Endothelial cell (in vitro differentiated cells): ENCODE measurements around the gene IL1B. TPM values are rescaled to one million over a fixed set of nuclear protein-coding genes. Genes with fewer than 3 reads are reported as not detected.

Source experiments
- DNase-seq: peaks from one replicate; pipeline ENCODE4 v3.0.0; 2021; ENCODE audit warnings: low spot score
- H3K27ac Mint-ChIP-seq: one replicate; pipeline ENCODE4 v1.8.0; 2021; ENCODE audit warnings: mixed read lengths, inconsistent platforms; ENCODE audit not compliant: unreplicated experiment
- H3K27me3 Mint-ChIP-seq: one replicate; pipeline ENCODE4 v1.8.0; 2021; ENCODE audit warnings: mild to moderate bottlenecking, moderate library complexity, mixed read lengths, inconsistent platforms; ENCODE audit not compliant: unreplicated experiment
- H3K36me3 Mint-ChIP-seq: one replicate; pipeline ENCODE4 v1.8.0; 2021; ENCODE audit warnings: mild to moderate bottlenecking, low read depth, mixed read lengths, inconsistent platforms; ENCODE audit not compliant: unreplicated experiment
- H3K4me1 Mint-ChIP-seq: one replicate; pipeline ENCODE4 v1.8.0; 2021; ENCODE audit warnings: mild to moderate bottlenecking, mixed read lengths, inconsistent platforms; ENCODE audit not compliant: unreplicated experiment
- H3K4me3 Mint-ChIP-seq: one replicate; pipeline ENCODE4 v1.8.0; 2021; ENCODE audit warnings: mild to moderate bottlenecking, mixed read lengths, inconsistent platforms; ENCODE audit not compliant: unreplicated experiment
- H3K9me3 Mint-ChIP-seq: one replicate; pipeline ENCODE4 v1.8.0; 2021; ENCODE audit warnings: mixed read lengths, inconsistent platforms; ENCODE audit not compliant: unreplicated experiment
- total RNA-seq: library from RNA; stranded (reverse); fragmentation: NEBNext Ultra II Directional; extraction: Animal tissue kit (Norgen Biotek cat#: 25700); gene quantifications from one replicate; pipeline ENCODE4 v1.2.1, GENCODE V29; 2021; ENCODE audit not compliant: unreplicated experiment
- TF ChIP-seq, protein P1 (sequence below): fragments of 200-600 bp; sonication (generic); IDR thresholded peaks from one replicate; pipeline ENCODE4 v1.5.0; 2021; ENCODE audit warnings: antibody characterized with exemption; ENCODE audit not compliant: unreplicated experiment

The IL1B gene
- total RNA-seq, 1 donor from 2014 or later, result not detected

DNA sequence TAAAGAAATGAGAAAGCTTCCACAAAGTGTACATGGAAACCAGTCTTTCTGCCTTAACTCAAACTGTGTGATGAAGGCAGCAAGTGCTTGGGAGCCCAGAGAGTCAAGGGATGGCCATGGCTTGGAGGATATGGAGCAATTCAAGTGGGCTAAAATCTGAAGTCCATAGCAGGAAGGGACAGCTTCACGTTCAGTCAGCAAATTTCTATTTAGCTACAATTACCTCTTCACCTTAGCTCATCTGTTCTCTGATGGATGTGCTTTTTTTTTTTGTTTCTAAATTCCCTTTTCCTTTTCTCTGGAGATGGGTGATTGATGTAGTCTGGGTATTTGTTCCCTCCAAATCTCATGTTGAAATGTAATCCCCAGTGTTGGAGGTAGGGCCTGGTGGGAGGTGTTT is 47.4 kb downstream of the IL1B start:
- Mint-ChIP-seq H3K36me3 (no peaks in the 10 kb centered on the region), H3K4me3 (no peak overlapping the region), H3K27me3 (peaks cover 2% of the 10 kb centered on the region), H3K4me1 (peaks cover 8% of the 10 kb centered on the region), H3K27ac (no peak overlapping the region), H3K9me3 (no peaks in the 10 kb centered on the region)
- TF ChIP-seq, protein P1, sequence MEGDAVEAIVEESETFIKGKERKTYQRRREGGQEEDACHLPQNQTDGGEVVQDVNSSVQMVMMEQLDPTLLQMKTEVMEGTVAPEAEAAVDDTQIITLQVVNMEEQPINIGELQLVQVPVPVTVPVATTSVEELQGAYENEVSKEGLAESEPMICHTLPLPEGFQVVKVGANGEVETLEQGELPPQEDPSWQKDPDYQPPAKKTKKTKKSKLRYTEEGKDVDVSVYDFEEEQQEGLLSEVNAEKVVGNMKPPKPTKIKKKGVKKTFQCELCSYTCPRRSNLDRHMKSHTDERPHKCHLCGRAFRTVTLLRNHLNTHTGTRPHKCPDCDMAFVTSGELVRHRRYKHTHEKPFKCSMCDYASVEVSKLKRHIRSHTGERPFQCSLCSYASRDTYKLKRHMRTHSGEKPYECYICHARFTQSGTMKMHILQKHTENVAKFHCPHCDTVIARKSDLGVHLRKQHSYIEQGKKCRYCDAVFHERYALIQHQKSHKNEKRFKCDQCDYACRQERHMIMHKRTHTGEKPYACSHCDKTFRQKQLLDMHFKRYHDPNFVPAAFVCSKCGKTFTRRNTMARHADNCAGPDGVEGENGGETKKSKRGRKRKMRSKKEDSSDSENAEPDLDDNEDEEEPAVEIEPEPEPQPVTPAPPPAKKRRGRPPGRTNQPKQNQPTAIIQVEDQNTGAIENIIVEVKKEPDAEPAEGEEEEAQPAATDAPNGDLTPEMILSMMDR, result no peak
- no peak for DNase-seq

DNA sequence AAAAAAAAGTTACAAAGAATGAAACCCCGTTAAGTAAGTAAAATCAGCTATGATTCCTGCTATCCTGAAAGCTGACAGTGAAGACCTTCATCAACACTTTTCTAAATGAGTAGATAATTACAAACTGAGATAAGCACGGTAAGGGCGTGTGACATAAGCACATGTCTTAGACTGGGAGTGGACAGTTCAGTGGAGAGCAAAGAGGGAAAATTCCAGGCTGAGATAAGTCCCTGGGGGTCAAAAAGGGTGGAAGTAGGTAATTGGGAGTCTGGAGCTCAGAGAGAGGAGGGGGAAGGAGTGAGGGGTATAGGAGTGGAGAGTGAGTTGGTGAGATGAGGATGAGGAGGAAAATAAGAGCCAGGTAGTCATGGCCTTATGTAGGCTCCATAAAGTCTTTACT is 47.9 kb downstream of the IL1B start:
- TF ChIP-seq, protein P1, result no peak
- Mint-ChIP-seq H3K27ac (no peak overlapping the region), H3K36me3 (no peaks in the 10 kb centered on the region), H3K9me3 (no peaks in the 10 kb centered on the region), H3K27me3 (peaks cover 2% of the 10 kb centered on the region), H3K4me3 (no peak overlapping the region), H3K4me1 (peaks cover 11% of the 10 kb centered on the region)
- no peak for DNase-seq

DNA sequence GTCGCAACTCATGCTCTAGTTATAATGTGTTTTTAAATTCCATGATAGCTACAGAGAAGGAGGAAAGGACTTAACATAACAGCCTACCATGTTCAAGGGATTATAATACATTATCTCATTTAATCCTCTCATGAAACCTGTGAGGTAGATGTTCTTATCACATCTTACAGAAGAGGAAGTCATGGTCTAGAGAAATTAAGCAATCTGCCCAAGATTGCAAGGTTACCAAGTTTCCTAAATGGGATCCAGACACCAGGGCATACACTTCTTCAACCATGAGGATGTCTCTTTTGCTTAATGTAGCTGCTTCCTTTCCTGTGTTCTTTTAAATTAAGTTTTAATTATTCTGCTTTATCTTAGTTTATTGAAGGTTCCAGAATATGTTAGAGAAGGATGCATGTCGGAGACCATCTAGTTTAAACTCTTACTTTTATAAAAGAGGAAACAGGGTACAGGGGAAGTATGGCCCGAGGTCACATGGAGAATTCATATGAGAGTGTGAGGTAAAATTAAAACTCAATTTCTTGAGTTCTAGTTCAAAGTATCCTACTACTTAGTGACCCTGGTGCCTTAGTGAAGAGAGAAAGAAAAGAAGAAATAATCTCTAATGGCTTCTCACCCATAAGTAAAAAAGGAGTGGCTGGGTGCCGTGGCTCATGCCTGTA is 48.7 kb downstream of the IL1B start:
- no peaks in the 10 kb centered on the region for H3K36me3 Mint-ChIP-seq
- H3K4me3 Mint-ChIP-seq, result no peak overlapping the region
- no peaks in the 10 kb centered on the region for H3K9me3 Mint-ChIP-seq
- H3K4me1 Mint-ChIP-seq, result peaks cover 17% of the 10 kb centered on the region
- no peak for DNase-seq
- H3K27ac Mint-ChIP-seq, result no peak overlapping the region
- TF ChIP-seq, protein P1, result no peak
- peaks cover 2% of the 10 kb centered on the region for H3K27me3 Mint-ChIP-seq

DNA sequence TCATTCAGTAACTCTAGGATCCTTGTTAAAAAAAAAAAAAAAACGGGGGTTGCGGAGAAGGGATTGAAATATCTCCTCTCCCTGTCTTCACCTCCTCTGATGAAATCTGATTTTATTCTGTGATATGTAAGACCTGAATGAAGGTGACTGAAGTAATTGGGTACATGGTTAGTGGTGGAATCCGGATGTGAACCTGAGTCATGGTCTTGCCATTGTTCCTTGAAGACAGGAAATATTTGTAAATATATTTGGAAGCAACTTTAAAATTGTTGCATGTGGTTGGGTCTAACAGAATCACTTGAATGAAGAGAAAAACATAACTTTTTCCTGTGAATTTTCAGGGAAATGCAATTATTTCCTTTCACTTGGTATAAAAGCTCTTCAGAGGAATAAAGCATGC is 49.3 kb downstream of the IL1B start:
- H3K4me3 Mint-ChIP-seq, result no peak overlapping the region
- H3K27ac Mint-ChIP-seq, result no peak overlapping the region
- no peaks in the 10 kb centered on the region for H3K9me3 Mint-ChIP-seq
- peaks cover 17% of the 10 kb centered on the region for H3K4me1 Mint-ChIP-seq
- no peak for DNase-seq
- H3K36me3 Mint-ChIP-seq, result no peaks in the 10 kb centered on the region
- TF ChIP-seq, protein P1, result no peak
- H3K27me3 Mint-ChIP-seq, result peaks cover 2% of the 10 kb centered on the region
